GM12878 (cell line): ENCODE measurements around the gene RAB26.
"Not testable (repeated sequence)": the region's sequence is repeated elsewhere in the genome, so short reads cannot be mapped to it uniquely, and the experiment has no call there.

ENCODE experiments used
- BRCA1 ChIP-seq: IDR thresholded peaks from 2 replicates; pipeline ENCODE4 v1.6.1; 2011; ENCODE audit warnings: low read depth, low read length, improper control_type of control experiment
- EZH2 ChIP-seq: IDR thresholded peaks from 2 replicates; pipeline ENCODE4 v1.6.1; 2012; ENCODE audit warnings: low read depth, mild to moderate bottlenecking, control low read depth, inconsistent platforms, low read length, borderline replicate concordance; ENCODE audit not compliant: control insufficient read depth
- NFYB ChIP-seq: IDR thresholded peaks from 2 replicates; pipeline ENCODE4 v1.6.1; 2011; ENCODE audit warnings: low read depth, mild to moderate bottlenecking, low read length, improper control_type of control experiment, moderate library complexity; ENCODE audit not compliant: insufficient read depth
- TF ChIP-seq, protein P1 (sequence below), 3 experiments: IDR thresholded peaks in 2 of 3; conservative IDR thresholded peaks in 1 of 3; 2 replicates each; pipeline ENCODE4 v1.5.1; 2011; ENCODE audit warnings: low read depth in 3 of 3, low read length in 3 of 3, mild to moderate bottlenecking in 3 of 3, control low read depth in 2 of 3, moderate library complexity in 2 of 3, inconsistent platforms in 1 of 3, mixed read lengths in 1 of 3; ENCODE audit not compliant: control insufficient read depth in 2 of 3, insufficient read depth in 1 of 3; ENCODE audit errors: extremely low read depth in 1 of 3
- TF ChIP-seq, protein P2 (sequence below): fragments of 450-650 bp; IDR thresholded peaks from 2 replicates; pipeline ENCODE4 v1.6.1; 2017; ENCODE audit warnings: mild to moderate bottlenecking, moderate library complexity

DNA sequence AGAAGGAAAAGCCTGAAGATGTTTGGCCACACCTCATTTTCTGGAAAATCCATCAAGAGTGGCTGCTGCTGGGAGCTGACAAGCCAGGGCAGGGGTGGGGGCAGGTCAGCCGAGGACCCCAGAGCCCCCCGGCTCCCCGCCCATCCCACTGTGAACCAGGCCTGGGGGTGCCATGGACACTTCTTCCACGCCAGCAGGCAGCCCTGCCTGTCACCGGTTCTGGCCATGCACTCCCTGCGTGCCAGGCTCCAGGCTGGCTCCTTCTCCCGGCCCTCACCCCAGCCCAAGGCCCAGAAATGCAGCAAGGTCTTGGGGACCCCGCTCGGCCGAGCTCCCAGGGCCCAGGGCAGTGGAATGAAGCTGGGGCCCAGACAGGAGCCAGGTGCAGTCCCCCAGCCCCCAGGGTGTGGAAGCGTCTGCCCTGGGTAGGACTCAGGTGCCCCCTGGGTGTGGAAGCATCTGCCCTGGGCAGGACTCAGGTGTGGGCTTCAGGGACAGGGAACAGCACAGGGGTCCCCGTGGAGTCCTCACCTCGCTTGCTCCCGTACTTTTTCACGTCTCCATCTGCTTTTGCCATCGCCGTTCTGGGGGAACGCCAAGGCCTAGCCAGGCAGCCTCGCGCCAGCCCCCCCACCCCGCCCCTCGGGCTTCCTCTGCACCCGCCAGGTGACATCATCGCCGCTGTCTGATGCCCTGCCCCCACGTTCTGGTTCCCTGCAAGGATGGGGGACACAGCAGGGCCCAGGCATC is 25.3 kb upstream of the RAB26 start:
- not testable (repeated sequence) for TF ChIP-seq EZH2, BRCA1, NFYB
- TF ChIP-seq, protein P1, sequence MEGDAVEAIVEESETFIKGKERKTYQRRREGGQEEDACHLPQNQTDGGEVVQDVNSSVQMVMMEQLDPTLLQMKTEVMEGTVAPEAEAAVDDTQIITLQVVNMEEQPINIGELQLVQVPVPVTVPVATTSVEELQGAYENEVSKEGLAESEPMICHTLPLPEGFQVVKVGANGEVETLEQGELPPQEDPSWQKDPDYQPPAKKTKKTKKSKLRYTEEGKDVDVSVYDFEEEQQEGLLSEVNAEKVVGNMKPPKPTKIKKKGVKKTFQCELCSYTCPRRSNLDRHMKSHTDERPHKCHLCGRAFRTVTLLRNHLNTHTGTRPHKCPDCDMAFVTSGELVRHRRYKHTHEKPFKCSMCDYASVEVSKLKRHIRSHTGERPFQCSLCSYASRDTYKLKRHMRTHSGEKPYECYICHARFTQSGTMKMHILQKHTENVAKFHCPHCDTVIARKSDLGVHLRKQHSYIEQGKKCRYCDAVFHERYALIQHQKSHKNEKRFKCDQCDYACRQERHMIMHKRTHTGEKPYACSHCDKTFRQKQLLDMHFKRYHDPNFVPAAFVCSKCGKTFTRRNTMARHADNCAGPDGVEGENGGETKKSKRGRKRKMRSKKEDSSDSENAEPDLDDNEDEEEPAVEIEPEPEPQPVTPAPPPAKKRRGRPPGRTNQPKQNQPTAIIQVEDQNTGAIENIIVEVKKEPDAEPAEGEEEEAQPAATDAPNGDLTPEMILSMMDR (IDR thresholded peaks at IDR 0.05 in 2 of 3, conservative IDR thresholded peaks at IDR 0.05 in 1 of 3; ENCODE audit: control insufficient read depth in 2 of 3, extremely low read depth in 1 of 3, insufficient read depth in 1 of 3, low read depth in 3 of 3, low read length in 3 of 3), result not testable (repeated sequence)
- TF ChIP-seq, protein P2, sequence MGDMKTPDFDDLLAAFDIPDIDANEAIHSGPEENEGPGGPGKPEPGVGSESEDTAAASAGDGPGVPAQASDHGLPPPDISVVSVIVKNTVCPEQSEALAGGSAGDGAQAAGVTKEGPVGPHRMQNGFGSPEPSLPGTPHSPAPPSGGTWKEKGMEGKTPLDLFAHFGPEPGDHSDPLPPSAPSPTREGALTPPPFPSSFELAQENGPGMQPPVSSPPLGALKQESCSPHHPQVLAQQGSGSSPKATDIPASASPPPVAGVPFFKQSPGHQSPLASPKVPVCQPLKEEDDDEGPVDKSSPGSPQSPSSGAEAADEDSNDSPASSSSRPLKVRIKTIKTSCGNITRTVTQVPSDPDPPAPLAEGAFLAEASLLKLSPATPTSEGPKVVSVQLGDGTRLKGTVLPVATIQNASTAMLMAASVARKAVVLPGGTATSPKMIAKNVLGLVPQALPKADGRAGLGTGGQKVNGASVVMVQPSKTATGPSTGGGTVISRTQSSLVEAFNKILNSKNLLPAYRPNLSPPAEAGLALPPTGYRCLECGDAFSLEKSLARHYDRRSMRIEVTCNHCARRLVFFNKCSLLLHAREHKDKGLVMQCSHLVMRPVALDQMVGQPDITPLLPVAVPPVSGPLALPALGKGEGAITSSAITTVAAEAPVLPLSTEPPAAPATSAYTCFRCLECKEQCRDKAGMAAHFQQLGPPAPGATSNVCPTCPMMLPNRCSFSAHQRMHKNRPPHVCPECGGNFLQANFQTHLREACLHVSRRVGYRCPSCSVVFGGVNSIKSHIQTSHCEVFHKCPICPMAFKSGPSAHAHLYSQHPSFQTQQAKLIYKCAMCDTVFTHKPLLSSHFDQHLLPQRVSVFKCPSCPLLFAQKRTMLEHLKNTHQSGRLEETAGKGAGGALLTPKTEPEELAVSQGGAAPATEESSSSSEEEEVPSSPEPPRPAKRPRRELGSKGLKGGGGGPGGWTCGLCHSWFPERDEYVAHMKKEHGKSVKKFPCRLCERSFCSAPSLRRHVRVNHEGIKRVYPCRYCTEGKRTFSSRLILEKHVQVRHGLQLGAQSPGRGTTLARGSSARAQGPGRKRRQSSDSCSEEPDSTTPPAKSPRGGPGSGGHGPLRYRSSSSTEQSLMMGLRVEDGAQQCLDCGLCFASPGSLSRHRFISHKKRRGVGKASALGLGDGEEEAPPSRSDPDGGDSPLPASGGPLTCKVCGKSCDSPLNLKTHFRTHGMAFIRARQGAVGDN, result not testable (repeated sequence)
